ENCODE data around the gene PROC. TPM values are rescaled to one million over a fixed set of nuclear protein-coding genes. Genes with fewer than 3 reads are reported as not detected.

PROC gene
- 2.9 to 6.0 TPM (median 4.3 TPM) in 5 replicates for total RNA-seq (2022; extraction: Qiagen RNA extraction; ENCODE audit: low read depth)

GRCh38 chr2:127418300-127419111 lies at the start of gene PROC:
TSS of gene PROC (plus strand) at chr2:127418427. CDS start at chr2:127419943, 1,516 bp downstream.

DNA sequence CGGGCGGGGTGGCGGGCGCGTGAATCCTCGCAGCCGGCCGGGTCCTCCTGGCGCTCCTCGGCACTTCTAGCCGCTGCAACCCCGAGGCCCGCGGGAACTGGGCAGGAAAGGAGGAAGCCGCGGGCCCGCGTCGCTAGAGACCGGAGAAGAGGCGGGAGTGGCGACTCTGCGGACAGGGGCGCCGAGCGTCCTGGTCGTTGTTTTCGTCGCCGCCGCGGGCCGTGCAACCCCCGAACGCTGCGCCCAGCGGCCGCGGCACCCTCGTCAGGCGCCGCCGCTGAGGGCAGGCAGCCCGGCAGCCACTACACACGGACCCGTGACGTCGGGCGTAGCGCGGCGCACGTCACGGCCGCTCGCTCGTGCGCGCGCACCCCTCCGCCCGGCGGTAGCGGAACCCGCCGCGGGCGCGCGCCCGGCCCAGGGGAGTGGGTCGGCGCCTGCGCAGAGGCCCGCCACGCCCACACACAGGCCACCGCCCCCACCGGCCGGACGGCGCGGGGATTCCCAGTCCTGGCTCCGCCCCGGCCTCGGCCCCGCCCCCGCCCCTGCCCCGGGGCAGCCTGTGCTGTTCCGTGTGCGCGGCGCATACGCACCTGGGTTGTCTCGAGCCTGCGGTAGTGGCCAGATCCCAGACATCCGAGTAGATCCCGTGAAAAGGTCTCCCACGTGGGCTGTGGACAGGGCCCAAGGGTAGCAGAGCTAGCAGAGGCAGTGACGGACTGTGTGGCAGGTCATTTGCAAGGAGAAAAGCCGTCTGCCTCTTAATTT lies 30.4 kb upstream of the PROC start, which contains the start of gene MAP3K2:
Gene MAP3K2 (minus strand): TSS at position 321 of the 768 bp plus-strand sequence. CDS start 44,846 bp downstream, outside the sequence.

Other genes starting within 250 kb of the PROC start
- gene CYP27C1, start 198.1 kb upstream of the PROC start, total RNA-seq (2022; extraction: Qiagen RNA extraction; ENCODE audit: low read depth): 2.7 to 4.9 TPM (median 4.2 TPM) in 5 replicates
- 42.4 to 48.1 TPM (median 45.7 TPM) in 5 replicates for gene ERCC3, start 124.3 kb upstream of the PROC start, total RNA-seq (2022; extraction: Qiagen RNA extraction; ENCODE audit: low read depth)
- 13.8 to 27.0 TPM (median 18.1 TPM) in 5 replicates for gene MAP3K2, start 30.5 kb upstream of the PROC start, total RNA-seq (2022; extraction: Qiagen RNA extraction; ENCODE audit: low read depth)
- 39.2 to 46.9 TPM (median 40.7 TPM) in 5 replicates for gene IWS1, start 108.1 kb downstream of the PROC start, total RNA-seq (2022; extraction: Qiagen RNA extraction; ENCODE audit: low read depth)
- gene MYO7B, start 117.3 kb downstream of the PROC start, total RNA-seq (2022; extraction: Qiagen RNA extraction; ENCODE audit: low read depth): 0.14 to 0.43 TPM (median 0.25 TPM) in 4 of 5 replicates, not detected in the other
- 0.19 TPM in 1 of 5 replicates, not detected in the others for gene GPR17, start 227.7 kb downstream of the PROC start, total RNA-seq (2022; extraction: Qiagen RNA extraction; ENCODE audit: low read depth)